Vagina (tissue), 2 donors: ENCODE measurements around the gene RGS6. TPM values are rescaled to one million over a fixed set of nuclear protein-coding genes. Genes with fewer than 3 reads are reported as not detected.

Source experiments
- DNase-seq, 2 donors: peaks; one replicate each; pipeline ENCODE4 v3.0.0-alpha.2; 2017; ENCODE audit errors: extremely low spot score in 2 of 2
- H3K27ac ChIP-seq: fragments of 200-600 bp; sonication (generic); one replicate; pipeline ENCODE4 v1.5.1; 2019
- H3K27me3 ChIP-seq: fragments of 200-600 bp; sonication (generic); one replicate; pipeline ENCODE4 v1.5.1; 2019
- H3K36me3 ChIP-seq, 2 donors: fragments of 200-600 bp; sonication (generic); one replicate each; pipeline ENCODE4 v1.5.1; 2017 to 2019
- H3K4me1 ChIP-seq: fragments of 200-600 bp; sonication (generic); one replicate; pipeline ENCODE4 v1.5.1; 2019
- H3K4me3 ChIP-seq, 2 donors: fragments of 200-600 bp; sonication (generic); 1 replicate in 1 of 2; 2 replicates in 1 of 2; pipeline ENCODE4 v1.5.1; 2016 to 2019
- H3K9me3 ChIP-seq: fragments of 200-600 bp; sonication (generic); one replicate; pipeline ENCODE4 v1.5.1; 2019
- CTCF ChIP-seq, 3 experiments: fragments of 450-650 bp in 2 of 3; fragments of 200-600 bp in 1 of 3; sonication (generic) in 1 of 3; IDR thresholded peaks; one replicate each; pipeline ENCODE4 v1.5.1; 2017 to 2019; ENCODE audit warnings: antibody characterized with exemption in 3 of 3, mild to moderate bottlenecking in 2 of 3, moderate library complexity in 2 of 3
- POLR2A ChIP-seq, 2 donors: fragments of 450-650 bp; IDR thresholded peaks; one replicate each; pipeline ENCODE4 v1.6.1; 2017; ENCODE audit warnings: antibody characterized with exemption in 2 of 2, mild to moderate bottlenecking in 2 of 2, moderate library complexity in 2 of 2
- POLR2AphosphoS5 ChIP-seq, 2 donors: sonication (generic); formaldehyde crosslinking; IDR thresholded peaks; one replicate each; pipeline ENCODE4 v1.9.0; 2017; ENCODE audit warnings: antibody characterized with exemption in 2 of 2, mild to moderate bottlenecking in 2 of 2, low read depth in 1 of 2; ENCODE audit not compliant: insufficient read depth in 1 of 2
- intact Hi-C: fragments of 100-400 bp; cut with DNase I; formaldehyde crosslinking; loops from one replicate; pipeline ENCODE4 v1.15.1; 2023
- total RNA-seq: library from RNA; depleted of rRNA; stranded (reverse); fragments of >200 nt; gene quantifications from one replicate; pipeline ENCODE4 v1.2.3, GENCODE V29; 2016

The RGS6 gene
- total RNA-seq, 1 donor from 2014 or later = 2.0 TPM

DNA sequence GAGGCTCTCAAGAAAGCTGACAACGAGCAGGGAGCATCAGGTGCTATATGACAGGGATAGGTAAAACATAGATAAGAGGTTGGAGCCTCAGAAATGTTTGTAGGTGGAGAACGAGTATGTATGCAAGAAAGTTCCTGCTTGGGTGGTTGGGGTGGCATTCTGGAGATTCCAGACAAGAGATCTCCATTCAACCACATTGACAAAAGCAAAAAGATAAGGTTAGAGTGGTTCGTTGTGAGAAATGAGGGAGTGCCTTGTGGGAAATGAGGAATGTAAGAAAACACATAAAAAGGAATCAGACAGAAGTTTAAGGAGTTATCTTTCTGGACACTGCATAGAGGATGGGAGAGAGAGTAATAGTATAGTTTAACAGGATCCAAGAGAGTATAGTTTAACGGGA, 671.4 kb downstream of the RGS6 start:
- no peaks in the 10 kb centered on the region for H3K9me3 ChIP-seq
- H3K27ac ChIP-seq = no peak overlapping the region
- TF ChIP-seq POLR2AphosphoS5 (IDR thresholded peaks at IDR 0.05; ENCODE audit: insufficient read depth in 1 of 2, low read depth in 1 of 2) = no peak
- TF ChIP-seq CTCF (IDR thresholded peaks at IDR 0.05) = no peak
- TF ChIP-seq POLR2A (IDR thresholded peaks at IDR 0.05) = no peak
- intact Hi-C loops = no loop called here
- H3K27me3 ChIP-seq = no peaks in the 10 kb centered on the region
- no peaks in the 10 kb centered on the region for H3K36me3 ChIP-seq
- peak in 1 of 2 donors; percentile 3 for DNase-seq
- no peak overlapping the region for H3K4me3 ChIP-seq
- no peaks in the 10 kb centered on the region for H3K4me1 ChIP-seq

DNA sequence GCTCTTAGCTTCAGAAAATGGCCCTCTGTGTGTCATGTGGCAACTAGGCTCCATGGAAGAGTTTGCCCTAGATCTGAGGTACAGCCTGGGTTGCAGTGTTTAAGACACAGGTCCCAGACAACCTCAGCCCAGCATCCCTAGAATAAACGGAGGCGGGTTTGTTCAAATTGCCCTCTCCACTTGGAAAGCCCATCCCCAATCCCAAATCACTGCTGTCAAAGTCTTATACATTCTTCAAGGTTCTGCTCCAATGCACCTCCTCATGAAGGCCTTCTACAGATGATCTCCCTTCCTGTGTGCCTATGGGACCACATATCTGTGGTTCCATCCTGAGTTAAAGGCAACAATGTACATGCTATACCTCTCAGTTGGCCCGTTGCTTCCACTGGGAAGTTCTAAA, 671.9 kb downstream of the RGS6 start:
- Histone ChIP-seq H3K27ac (no peak overlapping the region), H3K36me3 (no peaks in the 10 kb centered on the region), H3K9me3 (no peaks in the 10 kb centered on the region), H3K27me3 (no peaks in the 10 kb centered on the region), H3K4me1 (no peaks in the 10 kb centered on the region), H3K4me3 (no peak overlapping the region)
- DNase-seq = peak; percentile 43 to 52
- intact Hi-C loops = no loop called here
- TF ChIP-seq POLR2A (IDR thresholded peaks at IDR 0.05) = no peak
- no peak for TF ChIP-seq CTCF (IDR thresholded peaks at IDR 0.05)
- TF ChIP-seq POLR2AphosphoS5 (IDR thresholded peaks at IDR 0.05; ENCODE audit: insufficient read depth in 1 of 2, low read depth in 1 of 2) = no peak

- H3K4me3 ChIP-seq = no peak overlapping the region
- no peak for TF ChIP-seq POLR2AphosphoS5 (IDR thresholded peaks at IDR 0.05; ENCODE audit: insufficient read depth in 1 of 2, low read depth in 1 of 2)
- no peak for TF ChIP-seq CTCF (IDR thresholded peaks at IDR 0.05)
- TF ChIP-seq POLR2A (IDR thresholded peaks at IDR 0.05) = no peak
- H3K27ac ChIP-seq = no peak overlapping the region
- no peaks in the 10 kb centered on the region for H3K27me3 ChIP-seq
- H3K9me3 ChIP-seq = no peaks in the 10 kb centered on the region
- peak; percentile 77 for DNase-seq
- no peaks in the 10 kb centered on the region for H3K4me1 ChIP-seq
- intact Hi-C loops = no loop called here
- H3K36me3 ChIP-seq = no peaks in the 10 kb centered on the region
These were observed 673.1 kb downstream of the RGS6 start for GRCh38 chr14:72605096-72605920.

GRCh38 chr14:72605921-72606220, 673.6 kb downstream of the RGS6 start:
- Histone ChIP-seq H3K9me3 (no peaks in the 10 kb centered on the region), H3K4me1 (no peaks in the 10 kb centered on the region), H3K36me3 (no peaks in the 10 kb centered on the region), H3K27ac (no peak overlapping the region), H3K4me3 (no peak overlapping the region), H3K27me3 (no peaks in the 10 kb centered on the region)
- TF ChIP-seq POLR2AphosphoS5 (IDR thresholded peaks at IDR 0.05; ENCODE audit: insufficient read depth in 1 of 2, low read depth in 1 of 2) (no peak), POLR2A (IDR thresholded peaks at IDR 0.05) (no peak)
- intact Hi-C loops = no loop called here
- DNase-seq = peak in 1 of 2 donors; percentile 91

- Histone ChIP-seq H3K27ac (no peak overlapping the region), H3K27me3 (no peaks in the 10 kb centered on the region), H3K9me3 (no peaks in the 10 kb centered on the region), H3K4me1 (no peaks in the 10 kb centered on the region), H3K36me3 (no peaks in the 10 kb centered on the region), H3K4me3 (no peak overlapping the region)
- intact Hi-C loops = no loop called here
- TF ChIP-seq POLR2A (IDR thresholded peaks at IDR 0.05) (no peak), POLR2AphosphoS5 (IDR thresholded peaks at IDR 0.05; ENCODE audit: insufficient read depth in 1 of 2, low read depth in 1 of 2) (no peak), CTCF (IDR thresholded peaks at IDR 0.05) (no peak)
- DNase-seq = peak; percentile 6 to 32
These were observed 674.6 kb downstream of the RGS6 start for GRCh38 chr14:72606879-72607278.
